GM12878 (cell line): Measurements from ENCODE around the gene SEM1. TPM values are rescaled to one million over a fixed set of nuclear protein-coding genes. Genes with fewer than 3 reads are reported as not detected.

Experiments used
- ATAC-seq: fragments of 200-7000 bp; cut with Tn5 transposase; 3 replicates; pipeline ENCODE4 v1.9.1; 2020; ENCODE audit warnings: mild to moderate bottlenecking, moderate library complexity
- BruUV-seq: library from RNA; stranded (reverse); fragments of 400-500 nt; replicated peaks from 2 replicates; lab custom pipeline; 2021; lab: Mats Ljungman, UMichigan
- CTCF ChIA-PET: fragments of 300-600 bp; sonication (Branson Sonifier 250); formaldehyde crosslinking; extraction: SDS; loops from one replicate; lab custom pipeline; 2021; ENCODE audit warnings: inconsistent platforms; lab: Yijun Ruan, JAX
- POLR2A ChIA-PET: fragments of 350-600 bp; formaldehyde crosslinking; extraction: SDS; loops from one replicate; lab custom pipeline; 2021; ENCODE audit warnings: inconsistent platforms; lab: Charles Lee
- RAD21 ChIA-PET: fragments of 300-600 bp; sonication (Branson Sonifier 250); formaldehyde crosslinking; loops from one replicate; lab custom pipeline; 2023; ENCODE audit warnings: antibody characterized with exemption; ENCODE audit not compliant: unreplicated experiment; lab: Charles Lee
- SMC1A ChIA-PET: fragments of 300-600 bp; sonication (Branson Sonifier 250); formaldehyde crosslinking; loops from one replicate; lab custom pipeline; 2023; ENCODE audit not compliant: unreplicated experiment, uncharacterized antibody; lab: Charles Lee
- DNase-seq: peaks from one replicate; pipeline ENCODE4 v3.0.0-alpha.2; 2011; ENCODE audit warnings: low read depth, low spot score
- FAIRE-seq: peaks from 3 replicates; lab custom pipeline; 2011; peaks lifted over from hg19 to GRCh38; lab: Jason Lieb, UNC
- H2AFZ ChIP-seq: 2 replicates; pipeline ENCODE4 v1.6.0; 2011; ENCODE audit warnings: low read depth, low read length, control low read depth; ENCODE audit not compliant: control insufficient read depth
- H3K27ac ChIP-seq: 2 replicates; pipeline ENCODE4 v1.5.1; 2011; ENCODE audit warnings: control low read depth; ENCODE audit not compliant: control insufficient read depth, insufficient read depth
- H3K27me3 ChIP-seq, 2 experiments: replicated peaks in 1 of 2; 2 replicates each; pipeline versions ENCODE4 v1.6.0 to v1.6.1; 2011; ENCODE audit warnings: low read length in 1 of 2; ENCODE audit not compliant: control insufficient read depth in 2 of 2, insufficient read depth in 2 of 2
- H3K36me3 ChIP-seq, 2 experiments: 2 replicates each; pipeline ENCODE4 v1.5.1; 2011; ENCODE audit warnings: low read length in 1 of 2; ENCODE audit not compliant: control insufficient read depth in 2 of 2, insufficient read depth in 2 of 2
- H3K4me1 ChIP-seq: 2 replicates; pipeline ENCODE4 v1.6.1; 2011; ENCODE audit warnings: mild to moderate bottlenecking, low read length, moderate library complexity, mixed read lengths; ENCODE audit not compliant: control insufficient read depth, insufficient read depth
- H3K4me2 ChIP-seq: 2 replicates; pipeline ENCODE4 v1.6.0; 2011; ENCODE audit warnings: control low read depth; ENCODE audit not compliant: control insufficient read depth, insufficient read depth
- H3K4me3 ChIP-seq: fragments of 200-600 bp; sonication (generic); 2 replicates; pipeline ENCODE4 v1.5.1; 2016
- H3K79me2 ChIP-seq: 2 replicates; pipeline ENCODE4 v1.6.0; 2011; ENCODE audit warnings: low read length; ENCODE audit not compliant: control insufficient read depth, insufficient read depth
- H3K9ac ChIP-seq: 2 replicates; pipeline ENCODE4 v1.8.0; 2011; ENCODE audit warnings: low read length, control low read depth, mixed read lengths; ENCODE audit not compliant: control insufficient read depth, insufficient read depth
- H3K9me3 ChIP-seq: replicated peaks from 3 replicates; pipeline ENCODE4 v1.5.1; 2011; ENCODE audit warnings: mild to moderate bottlenecking, low read length; ENCODE audit not compliant: control insufficient read depth, insufficient read depth
- H4K20me1 ChIP-seq: 2 replicates; pipeline ENCODE4 v1.6.0; 2011; ENCODE audit not compliant: control insufficient read depth, insufficient read depth
- CBX3 ChIP-seq: fragments of 200-600 bp; sonication (generic); IDR thresholded peaks from 2 replicates; pipeline ENCODE4 v1.6.1; 2016; ENCODE audit warnings: low read depth, borderline replicate concordance
- CBX5 ChIP-seq: sonication (generic); IDR thresholded peaks from 2 replicates; pipeline ENCODE4 v1.6.1; 2016; ENCODE audit warnings: low read depth, moderate library complexity, mild to moderate bottlenecking, inconsistent platforms
- EZH2 ChIP-seq: IDR thresholded peaks from 2 replicates; pipeline ENCODE4 v1.6.1; 2012; ENCODE audit warnings: low read depth, mild to moderate bottlenecking, control low read depth, inconsistent platforms, low read length, borderline replicate concordance; ENCODE audit not compliant: control insufficient read depth
- KLF5 ChIP-seq: fragments of 450-650 bp; IDR thresholded peaks from 2 replicates; pipeline ENCODE4 v1.6.1; 2014; ENCODE audit warnings: mild to moderate bottlenecking; ENCODE audit not compliant: partially characterized antibody
- NFYA ChIP-seq: IDR thresholded peaks from 2 replicates; pipeline ENCODE4 v1.6.1; 2011; ENCODE audit warnings: low read depth, mild to moderate bottlenecking, low read length, improper control_type of control experiment, borderline replicate concordance
- NFYB ChIP-seq: IDR thresholded peaks from 2 replicates; pipeline ENCODE4 v1.6.1; 2011; ENCODE audit warnings: low read depth, mild to moderate bottlenecking, low read length, improper control_type of control experiment, moderate library complexity; ENCODE audit not compliant: insufficient read depth
- POLR2A ChIP-seq: IDR thresholded peaks from 2 replicates; pipeline ENCODE4 v1.6.1; 2011; ENCODE audit warnings: low read depth, mild to moderate bottlenecking, low read length
- SKIL ChIP-seq: fragments of 450-650 bp; IDR thresholded peaks from 2 replicates; pipeline ENCODE4 v1.6.1; 2017; ENCODE audit warnings: mild to moderate bottlenecking, low read depth, inconsistent platforms; ENCODE audit not compliant: poor library complexity, severe bottlenecking
- STAT3 ChIP-seq: IDR thresholded peaks from 2 replicates; pipeline ENCODE4 v1.6.1; 2011; ENCODE audit warnings: low read depth, low read length, improper control_type of control experiment
- USF2 ChIP-seq: IDR thresholded peaks from 2 replicates; pipeline ENCODE4 v1.6.1; 2011; ENCODE audit warnings: low read depth, low read length, improper control_type of control experiment, borderline replicate concordance
- WGBS: methylation state at CpG from one replicate; pipeline ENCODE4 v1.1.6; 2016; ENCODE audit warnings: low lambda C conversion rate; ENCODE audit not compliant: insufficient replicate concordance, insufficient coverage; ENCODE audit errors: missing lambda C conversion rate; 5-methylcytosine and 5-hydroxymethylcytosine counted together
- in situ Hi-C: fragments of 300-500 bp; cut with MboI; formaldehyde crosslinking; loops from 9 replicates; pipeline ENCODE4 v1.14.3; 2018; ENCODE audit warnings: mixed read lengths
- intact Hi-C: fragments of 100-400 bp; cut with micrococcal nuclease; formaldehyde crosslinking; loops from one replicate; pipeline ENCODE4 v1.14.2; 2022; ENCODE audit not compliant: unreplicated experiment
- polyA plus RNA-seq, 11 experiments: library from polyadenylated mRNA; depleted of rRNA in 4 of 11; unstranded in 6 of 11; stranded (reverse) in 5 of 11; fragments of >200 nt; fragmentation: Nextera tagmentation in 4 of 11; fragmentation: Illumina TruSeq in 1 of 11; extraction: Ambion mirVana in 4 of 11; extraction: Trizol in 1 of 11; gene quantifications; 1 replicate in 1 of 11; 2 replicates in 10 of 11; pipeline versions ENCODE4 v1.2.1 to v1.2.3, GENCODE V29; 2011 to 2016; ENCODE audit warnings: inconsistent platforms in 2 of 11, missing spikeins in 2 of 11, low read depth in 1 of 11
- total RNA-seq, 4 experiments: library from RNA; depleted of rRNA in 3 of 4; stranded (reverse); fragments of >200 nt in 3 of 4; fragmentation: Illumina TruSeq in 1 of 4; extraction: Trizol in 1 of 4; gene quantifications; 2 replicates each; pipeline versions ENCODE4 v1.2.1 to v1.2.3, GENCODE V29; 2013 to 2021

Gene SEM1
- total and polyA plus RNA-seq, 10 of the 15 experiments (the other 5 are each of a cell fraction or from before 2014, with no cell fraction given) = 44.6 to 606 (median 356) TPM

- TF ChIP-seq STAT3 = no peak
- TF ChIP-seq, all 136 proteins: peak for 0
These were observed 35.1 kb downstream of the SEM1 start (continued) for GRCh38 chr7:96674565-96674964.

GRCh38 chr7:96671854-96672253, 37.8 kb downstream of the SEM1 start:
- Histone ChIP-seq H3K27me3 (no peaks in the 10 kb centered on the region), H3K4me3 (no peak overlapping the region), H3K9me3 (no peaks in the 10 kb centered on the region), H2AFZ (no peak overlapping the region), H3K79me2 (no peaks in the 10 kb centered on the region), H3K4me1 (no peaks in the 10 kb centered on the region), H3K36me3 (no peaks in the 10 kb centered on the region), H3K4me2 (no peak overlapping the region), H3K27ac (no peak overlapping the region), H3K9ac (no peak overlapping the region), H4K20me1 (no peaks in the 10 kb centered on the region)
- in situ Hi-C loops (no loop called here), intact Hi-C loops (no loop called here)
- DNase-seq (no peak), ATAC-seq (no peak), FAIRE-seq (no peak)
- TF ChIP-seq USF2 (no peak), POLR2A (no peak), EZH2 (no peak), KLF5 (no peak), CBX3 (no peak), NFYA (no peak), SKIL (no peak), NFYB (no peak), CBX5 (no peak)
- ChIA-PET SMC1A (no interaction called here), CTCF (no interaction called here), POLR2A (no interaction called here), RAD21 (no interaction called here)
- BruUV-seq = no TSS peak
- WGBS = 95% methylated on average over 3 of the region's 3 CpGs
